H1 (cell line): ENCODE results near the gene TBC1D19. TPM values are rescaled to one million over a fixed set of nuclear protein-coding genes. Genes with fewer than 3 reads are reported as not detected.

Experiments
- CTCF ChIA-PET: fragments of 300-600 bp; sonication (Branson Sonifier 250); formaldehyde crosslinking; loops from one replicate; lab custom pipeline; 2021; ENCODE audit not compliant: partially characterized antibody; lab: Charles Lee
- POLR2A ChIA-PET: fragments of 300-600 bp; sonication (Branson Sonifier 250); formaldehyde crosslinking; loops from one replicate; lab custom pipeline; 2021; ENCODE audit warnings: inconsistent platforms; ENCODE audit not compliant: partially characterized antibody; lab: Charles Lee
- DNase-seq, 2 experiments: peaks; one replicate each; pipeline versions ENCODE4 v3.0.0 to v3.0.0-alpha.2; 2010 to 2022; ENCODE audit warnings: low spot score in 2 of 2, low read depth in 1 of 2, mixed read lengths in 1 of 2
- FAIRE-seq: peaks from 2 replicates; lab custom pipeline; 2011; peaks lifted over from hg19 to GRCh38; lab: Jason Lieb, UNC
- H2AFZ ChIP-seq: 2 replicates; pipeline ENCODE4 v1.8.1; 2012; ENCODE audit warnings: low read length, inconsistent platforms
- H2AK5ac ChIP-seq: 2 replicates; pipeline ENCODE4 v1.6.1; 2013; ENCODE audit warnings: low read depth, low read length
- H2BK120ac ChIP-seq: replicated peaks from 2 replicates; pipeline ENCODE3; 2013; ENCODE audit warnings: low read depth, low read length, inconsistent platforms
- H2BK12ac ChIP-seq: 2 replicates; pipeline ENCODE4 v1.6.1; 2013; ENCODE audit warnings: low read depth, low read length
- H2BK15ac ChIP-seq: 2 replicates; pipeline ENCODE4 v1.6.1; 2013; ENCODE audit warnings: low read length
- H2BK20ac ChIP-seq: 2 replicates; pipeline ENCODE4 v1.6.1; 2013; ENCODE audit warnings: low read length
- H2BK5ac ChIP-seq: 2 replicates; pipeline ENCODE4 v1.6.1; 2013; ENCODE audit warnings: low read depth, low read length
- H3K14ac ChIP-seq: 2 replicates; pipeline ENCODE4 v1.6.1; 2013; ENCODE audit warnings: inconsistent platforms; ENCODE audit not compliant: insufficient read length
- H3K18ac ChIP-seq: 2 replicates; pipeline ENCODE4 v1.6.1; 2013; ENCODE audit warnings: low read length; ENCODE audit errors: extremely low read depth
- H3K23ac ChIP-seq: 2 replicates; pipeline ENCODE4 v1.6.1; 2013; ENCODE audit warnings: inconsistent platforms; ENCODE audit not compliant: insufficient read length
- H3K23me2 ChIP-seq: 2 replicates; pipeline ENCODE4 v1.6.1; 2013; ENCODE audit warnings: low read depth, low read length
- H3K27ac ChIP-seq: 2 replicates; pipeline ENCODE4 v1.6.1; 2011; ENCODE audit warnings: low read depth, low read length, inconsistent platforms
- H3K27me3 ChIP-seq, 4 experiments: replicated peaks in 1 of 4; 1 replicate in 1 of 4; 2 replicates in 3 of 4; pipeline versions ENCODE4 v1.6.1 to v1.8.1; 2011 to 2013; ENCODE audit warnings: low read length in 3 of 4, mild to moderate bottlenecking in 3 of 4, inconsistent platforms in 2 of 4, mixed read lengths in 2 of 4, moderate library complexity in 1 of 4; ENCODE audit not compliant: control insufficient read depth in 3 of 4, insufficient read depth in 3 of 4; ENCODE audit errors: extremely low read depth in 1 of 4
- H3K36me3 ChIP-seq, 4 experiments: 2 replicates each; pipeline versions ENCODE4 v1.6.1 to v1.8.1; 2011 to 2013; ENCODE audit warnings: mild to moderate bottlenecking in 4 of 4, low read length in 3 of 4, moderate library complexity in 2 of 4, control low read depth in 1 of 4, inconsistent platforms in 1 of 4; ENCODE audit not compliant: insufficient read depth in 4 of 4, control insufficient read depth in 2 of 4
- H3K4ac ChIP-seq: replicated peaks from 2 replicates; pipeline ENCODE3; 2013; ENCODE audit warnings: low read length, low read depth, mixed read lengths, inconsistent platforms; ENCODE audit not compliant: insufficient read length
- H3K4me1 ChIP-seq, 4 experiments: replicated peaks in 1 of 4; 1 replicate in 1 of 4; 2 replicates in 3 of 4; pipeline versions ENCODE4 v1.6.1 to v1.8.1; 2011 to 2013; ENCODE audit warnings: low read length in 3 of 4, inconsistent platforms in 2 of 4, mixed read lengths in 1 of 4; ENCODE audit not compliant: insufficient read depth in 4 of 4, control insufficient read depth in 3 of 4
- H3K4me2 ChIP-seq, 2 experiments: 2 replicates each; pipeline versions ENCODE4 v1.6.1 to v1.8.1; 2011 to 2013; ENCODE audit warnings: low read depth in 2 of 2, low read length in 2 of 2, control low read depth in 1 of 2, inconsistent platforms in 1 of 2, mild to moderate bottlenecking in 1 of 2; ENCODE audit not compliant: insufficient read depth in 1 of 2
- H3K4me3 ChIP-seq, 4 experiments: fragments of 200-600, 300-600 bp in 1 of 4; sonication (generic), shearing (Covaris generic), sonication (Bioruptor Twin) in 1 of 4; 2 replicates each; pipeline versions ENCODE4 v1.5.1 to v1.8.1; 2011 to 2016; ENCODE audit warnings: low read length in 4 of 4, low read depth in 3 of 4, control low read depth in 2 of 4, inconsistent platforms in 2 of 4, mild to moderate bottlenecking in 2 of 4, mixed read lengths in 1 of 4, moderate library complexity in 1 of 4; ENCODE audit not compliant: insufficient read depth in 2 of 4; ENCODE audit errors: extremely low read depth in 1 of 4
- H3K56ac ChIP-seq: replicated peaks from 2 replicates; pipeline ENCODE3; 2013; ENCODE audit warnings: low read depth, mild to moderate bottlenecking, mixed read lengths, low read length, inconsistent platforms; ENCODE audit not compliant: insufficient read length
- H3K79me1 ChIP-seq: 2 replicates; pipeline ENCODE4 v1.6.1; 2013; ENCODE audit warnings: low read depth, low read length, control low read depth
- H3K79me2 ChIP-seq, 2 experiments: 2 replicates each; pipeline versions ENCODE4 v1.6.1 to v1.8.1; 2012 to 2013; ENCODE audit warnings: low read length in 2 of 2, mild to moderate bottlenecking in 2 of 2, inconsistent platforms in 1 of 2; ENCODE audit not compliant: insufficient read depth in 2 of 2, control insufficient read depth in 1 of 2
- H3K9ac ChIP-seq, 4 experiments: replicated peaks in 1 of 4; 1 replicate in 1 of 4; 2 replicates in 3 of 4; pipeline versions ENCODE4 v1.6.1 to v1.8.1; 2011 to 2013; ENCODE audit warnings: low read depth in 3 of 4, low read length in 3 of 4, control low read depth in 2 of 4, mild to moderate bottlenecking in 2 of 4, moderate library complexity in 2 of 4, inconsistent platforms in 1 of 4; ENCODE audit errors: extremely low read depth in 1 of 4
- H3K9me3 ChIP-seq, 2 experiments: 2 replicates each; pipeline versions ENCODE4 v1.6.1 to v1.8.1; 2012 to 2013; ENCODE audit warnings: mild to moderate bottlenecking in 2 of 2, moderate library complexity in 2 of 2, control low read depth in 1 of 2, inconsistent platforms in 1 of 2, low read depth in 1 of 2, low read length in 1 of 2, mixed read lengths in 1 of 2; ENCODE audit not compliant: insufficient read depth in 2 of 2
- H4K20me1 ChIP-seq, 2 experiments: replicated peaks in 1 of 2; 2 replicates each; pipeline versions ENCODE3 to v1.8.1; 2011 to 2013; ENCODE audit warnings: inconsistent platforms in 2 of 2, low read length in 2 of 2, mild to moderate bottlenecking in 1 of 2; ENCODE audit not compliant: insufficient read depth in 2 of 2, control insufficient read depth in 1 of 2
- H4K5ac ChIP-seq: 2 replicates; pipeline ENCODE4 v1.6.1; 2013; ENCODE audit warnings: low read length, low read depth, mixed read lengths, inconsistent platforms; ENCODE audit not compliant: insufficient read length
- H4K8ac ChIP-seq: 2 replicates; pipeline ENCODE4 v1.8.0; 2013; ENCODE audit warnings: mild to moderate bottlenecking, moderate library complexity, low read length, inconsistent platforms; ENCODE audit not compliant: insufficient read depth; ENCODE audit errors: extremely low read depth
- H4K91ac ChIP-seq: replicated peaks from 2 replicates; pipeline ENCODE3; 2013; ENCODE audit warnings: low read length, mixed read lengths, inconsistent platforms; ENCODE audit not compliant: insufficient read length
- CHD1 ChIP-seq: IDR thresholded peaks from 2 replicates; pipeline ENCODE4 v1.6.1; 2012; ENCODE audit warnings: low read depth, low read length, improper control_type of control experiment
- CTBP2 ChIP-seq: IDR thresholded peaks from 2 replicates; pipeline ENCODE4 v1.7.0; 2011; ENCODE audit warnings: borderline replicate concordance, mild to moderate bottlenecking, moderate library complexity, mixed read lengths, low read length; ENCODE audit not compliant: insufficient read depth, insufficient read length
- NRF1 ChIP-seq: IDR thresholded peaks from 2 replicates; pipeline ENCODE4 v1.6.1; 2011; ENCODE audit warnings: mild to moderate bottlenecking, low read depth, low read length, improper control_type of control experiment
- POLR2AphosphoS5 ChIP-seq: IDR thresholded peaks from 2 replicates; pipeline ENCODE4 v1.6.1; 2011; ENCODE audit warnings: low read depth, low read length
- POU5F1 ChIP-seq: IDR thresholded peaks from 2 replicates; pipeline ENCODE4 v1.6.1; 2011; ENCODE audit warnings: low read depth, mild to moderate bottlenecking, low read length, moderate library complexity
- WGBS, 2 experiments: shearing (Covaris generic) in 1 of 2; methylation state at CpG; one replicate each; pipeline versions ENCODE4 v1.1.6 to v1.1.7; 2013 to 2015; ENCODE audit warnings: low lambda C conversion rate in 2 of 2, mixed read lengths in 2 of 2, inconsistent platforms in 1 of 2, low coverage in 1 of 2, missing lambda C conversion rate in 1 of 2; ENCODE audit not compliant: insufficient replicate concordance in 2 of 2, insufficient coverage in 1 of 2, insufficient read length in 1 of 2; ENCODE audit errors: extremely low coverage in 1 of 2, missing lambda C conversion rate in 1 of 2; 5-methylcytosine and 5-hydroxymethylcytosine counted together
- polyA plus RNA-seq, 7 experiments: library from polyadenylated mRNA; depleted of rRNA in 3 of 7; stranded (reverse) in 5 of 7; unstranded in 2 of 7; fragments of >200 nt in 5 of 7; fragments of 200-250 nt in 2 of 7; gene quantifications; 1 replicate in 5 of 7; 2 replicates in 1 of 7; 4 replicates in 1 of 7; pipeline versions ENCODE4 v1.2.1 to v1.2.3, GENCODE V29; 2011 to 2013; ENCODE audit warnings: missing spikeins in 2 of 7, mixed read lengths in 2 of 7
- total RNA-seq: library from RNA; stranded (reverse); fragmentation: NEBNext Ultra II Directional; extraction: Animal tissue kit (Norgen Biotek cat#: 25700); gene quantifications from 2 replicates; pipeline ENCODE4 v1.2.1, GENCODE V29; 2021

Gene TBC1D19
- total and polyA plus RNA-seq, 2 of the 8 experiments (the other 6 are each of a cell fraction or from before 2014, with no cell fraction given), result 1.9 to 3.5 TPM

DNA sequence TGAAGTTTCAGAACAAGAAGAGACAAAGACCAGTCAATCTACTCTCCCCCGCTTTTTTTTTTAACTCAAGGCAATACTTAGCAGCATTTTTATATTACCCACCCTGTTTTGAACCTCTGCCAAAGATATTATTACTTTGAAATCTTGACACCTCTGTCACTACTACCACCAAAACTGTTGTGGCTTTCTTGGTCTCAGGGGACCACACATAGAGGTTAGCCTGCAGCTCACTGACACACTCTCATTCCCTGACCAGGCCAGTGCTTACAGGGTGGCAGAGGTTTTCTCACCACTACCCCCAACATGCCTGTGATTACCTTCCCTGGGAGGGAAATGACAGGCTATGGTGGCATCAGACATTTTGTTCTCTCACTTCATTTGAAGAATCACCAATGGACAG is 139.3 kb downstream of the TBC1D19 start:
- no peak overlapping the region for H3K9ac ChIP-seq
- no peak overlapping the region for H3K14ac ChIP-seq
- ChIA-PET POLR2A (no interaction called here), CTCF (interaction anchor here (0.6 to 7.4 kb wide), 7 partner anchors 113 to 597 kb away, joined by 3 to 73 read pairs (median 3); no protein-coding TSS in a partner anchor)
- H3K36me3 ChIP-seq, result no peaks in the 10 kb centered on the region
- DNase-seq, result no peak
- no peak overlapping the region for H3K4me2 ChIP-seq
- no peaks in the 10 kb centered on the region for H3K4me1 ChIP-seq
- H4K8ac ChIP-seq, result no peak overlapping the region
- no peak overlapping the region for H2BK120ac ChIP-seq
- no peak overlapping the region for H3K56ac ChIP-seq
- no peak overlapping the region for H2BK15ac ChIP-seq
- H2BK12ac ChIP-seq, result no peak overlapping the region
- no peak overlapping the region for H3K27ac ChIP-seq
- H3K79me2 ChIP-seq, result no peaks in the 10 kb centered on the region
- H3K79me1 ChIP-seq, result no peaks in the 10 kb centered on the region
- no peak for FAIRE-seq
- no peak overlapping the region for H4K91ac ChIP-seq
- H2AFZ ChIP-seq, result no peak overlapping the region
- no peak overlapping the region for H2BK5ac ChIP-seq
- 72% methylated on average over 1 of the region's 1 CpG; no CpG with 5 or more reads in 1 of the 2 experiments for WGBS, 2 experiments
- no peak overlapping the region for H3K4ac ChIP-seq
- H3K23ac ChIP-seq, result no peak overlapping the region
- H3K4me3 ChIP-seq, result no peak overlapping the region
- H3K9me3 ChIP-seq, result no peaks in the 10 kb centered on the region
- H3K27me3 ChIP-seq, result no peaks in the 10 kb centered on the region
- H4K20me1 ChIP-seq, result no peaks in the 10 kb centered on the region
- H3K23me2 ChIP-seq, result no peaks in the 10 kb centered on the region
- no peak overlapping the region for H4K5ac ChIP-seq
- no peak overlapping the region for H2AK5ac ChIP-seq
- no peak overlapping the region for H3K18ac ChIP-seq
- no peak for TF ChIP-seq POU5F1
- no peak for TF ChIP-seq CTBP2
- TF ChIP-seq CHD1, result no peak
- no peak for TF ChIP-seq NRF1
- no peak for TF ChIP-seq POLR2AphosphoS5
- no peak overlapping the region for H2BK20ac ChIP-seq
